K562 (cell line): ENCODE measurements around the gene CDC20B. TPM values are rescaled to one million over a fixed set of nuclear protein-coding genes. Genes with fewer than 3 reads are reported as not detected.

ENCODE experiments used
- ATAC-seq: fragments of 200-7000 bp; cut with Tn5 transposase; 3 replicates; pipeline ENCODE4 v1.9.1; 2020; ENCODE audit warnings: moderate library complexity
- BruUV-seq: library from RNA; stranded (reverse); fragments of 400-500 nt; replicated peaks from 2 replicates; lab custom pipeline; 2021; lab: Mats Ljungman, UMichigan
- CTCF ChIA-PET: fragments of 300-600 bp; formaldehyde crosslinking; extraction: SDS; loops from one replicate; lab custom pipeline; 2021; ENCODE audit warnings: low intra/inter-chr PET ratio; lab: Yijun Ruan, JAX
- POLR2A ChIA-PET: fragments of 300-600, 350-650 bp; sonication (Branson Sonifier 250); formaldehyde crosslinking; extraction: SDS; loops from one replicate; lab custom pipeline; 2021; ENCODE audit warnings: antibody characterized with exemption, inconsistent platforms; lab: Yijun Ruan, JAX
- DNase-seq, 4 experiments: peaks; one replicate each; pipeline versions ENCODE4 v3.0.0 to v3.0.0-alpha.2; 2011 to 2018; ENCODE audit warnings: low spot score in 3 of 4, mixed read lengths in 3 of 4; ENCODE audit errors: extremely low read depth in 1 of 4
- FAIRE-seq: peaks from 2 replicates; lab custom pipeline; 2011; peaks lifted over from hg19 to GRCh38; lab: Jason Lieb, UNC
- H2AFZ ChIP-seq: 2 replicates; pipeline ENCODE4 v1.6.0; 2011; ENCODE audit warnings: low read depth, low read length, control low read depth, inconsistent platforms
- H3K27ac ChIP-seq: fragments of 200-600 bp; 3 replicates; pipeline ENCODE4 v1.8.0; 2011; ENCODE audit warnings: low read depth, mild to moderate bottlenecking, control low read depth, inconsistent platforms, low read length, moderate library complexity, mixed read lengths; ENCODE audit errors: extremely low read depth
- H3K27me3 ChIP-seq, 2 experiments: fragments of 300-600 bp in 1 of 2; 2 replicates in 1 of 2; 3 replicates in 1 of 2; pipeline versions ENCODE4 v1.6.0 to v1.8.0; 2011; ENCODE audit warnings: inconsistent platforms in 2 of 2, low read length in 2 of 2, mild to moderate bottlenecking in 1 of 2, mixed read lengths in 1 of 2, moderate library complexity in 1 of 2; ENCODE audit not compliant: control insufficient read depth in 2 of 2, insufficient read depth in 2 of 2
- H3K36me3 ChIP-seq: fragments of 300-600 bp; 3 replicates; pipeline ENCODE4 v1.8.0; 2011; ENCODE audit warnings: mild to moderate bottlenecking, low read length, inconsistent platforms; ENCODE audit not compliant: control insufficient read depth, insufficient read depth
- H3K4me1 ChIP-seq, 2 experiments: fragments of 200-600 bp in 1 of 2; replicated peaks in 1 of 2; 2 replicates in 1 of 2; 3 replicates in 1 of 2; pipeline versions ENCODE4 v1.5.1 to v1.8.0; 2011; ENCODE audit warnings: inconsistent platforms in 2 of 2, low read length in 2 of 2, mild to moderate bottlenecking in 1 of 2, mixed read lengths in 1 of 2, moderate library complexity in 1 of 2; ENCODE audit not compliant: control insufficient read depth in 2 of 2, insufficient read depth in 2 of 2
- H3K4me2 ChIP-seq: 2 replicates; pipeline ENCODE4 v1.6.1; 2011; ENCODE audit warnings: low read length, control low read depth, inconsistent platforms, mixed read lengths; ENCODE audit not compliant: insufficient read depth
- H3K4me3 ChIP-seq: fragments of 200-600 bp; sonication (generic), shearing (Covaris generic); 2 replicates; pipeline ENCODE4 v1.5.1; 2016; ENCODE audit warnings: control low read depth, inconsistent platforms
- H3K79me2 ChIP-seq: fragments of 200-600 bp; 3 replicates; pipeline ENCODE4 v1.8.0; 2011; ENCODE audit warnings: low read length, inconsistent platforms; ENCODE audit not compliant: control insufficient read depth, insufficient read depth
- H3K9ac ChIP-seq, 2 experiments: 2 replicates each; pipeline versions ENCODE4 v1.6.0 to v1.6.1; 2011; ENCODE audit warnings: low read depth in 2 of 2, low read length in 2 of 2, control low read depth in 1 of 2, inconsistent platforms in 1 of 2, mild to moderate bottlenecking in 1 of 2, mixed read lengths in 1 of 2; ENCODE audit not compliant: insufficient read depth in 1 of 2
- H3K9me1 ChIP-seq: one replicate; pipeline ENCODE4 v1.6.0; 2011; ENCODE audit warnings: inconsistent platforms, mild to moderate bottlenecking, low read length, moderate library complexity; ENCODE audit not compliant: control insufficient read depth, insufficient read depth
- H3K9me3 ChIP-seq: replicated peaks from 2 replicates; pipeline ENCODE4 v1.5.1; 2011; ENCODE audit warnings: low read depth, low read length, inconsistent platforms; ENCODE audit not compliant: control insufficient read depth, insufficient read depth
- H4K20me1 ChIP-seq: replicated peaks from 2 replicates; pipeline ENCODE4 v1.6.1; 2011; ENCODE audit warnings: low read length, inconsistent platforms, mixed read lengths; ENCODE audit not compliant: control insufficient read depth, insufficient read depth
- BCL6 ChIP-seq: fragments of 250-450 bp; sonication (Bioruptor Pico); IDR thresholded peaks from 2 replicates; pipeline ENCODE4 v1.4.0; 2020
- CREB5 ChIP-seq: fragments of 250-450 bp; sonication (Bioruptor Pico); IDR thresholded peaks from 2 replicates; pipeline ENCODE4 v1.5.0; 2020; ENCODE audit warnings: mild to moderate bottlenecking
- E2F3 ChIP-seq: fragments of 250-450 bp; sonication (Bioruptor Pico); IDR thresholded peaks from 2 replicates; pipeline ENCODE4 v1.4.0; 2020; ENCODE audit warnings: mild to moderate bottlenecking
- KLF6 ChIP-seq: fragments of 250-450 bp; sonication (Bioruptor Pico); IDR thresholded peaks from 2 replicates; pipeline ENCODE4 v1.4.0; 2020; ENCODE audit warnings: mild to moderate bottlenecking, moderate library complexity, borderline replicate concordance
- POU5F1 ChIP-seq: fragments of 150-350 bp; IDR thresholded peaks from 2 replicates; pipeline ENCODE4 v1.6.1; 2014; ENCODE audit warnings: borderline replicate concordance, low read length, low read depth, mild to moderate bottlenecking; ENCODE audit not compliant: partially characterized antibody
- STAT6 ChIP-seq: sonication (generic); formaldehyde crosslinking; IDR thresholded peaks from 2 replicates; pipeline ENCODE4 v1.8.1; 2023; ENCODE audit warnings: mild to moderate bottlenecking, missing genetic modification reagents
- YY1 ChIP-seq, 3 experiments: IDR thresholded peaks; 2 replicates each; pipeline ENCODE4 v1.6.1; 2011; ENCODE audit warnings: low read length in 2 of 3, mild to moderate bottlenecking in 2 of 3, moderate library complexity in 2 of 3, borderline replicate concordance in 1 of 3, control low read depth in 1 of 3, low read depth in 1 of 3; ENCODE audit not compliant: insufficient read depth in 3 of 3, insufficient replicate concordance in 2 of 3, control insufficient read depth in 1 of 3, insufficient read length in 1 of 3; ENCODE audit errors: extremely low read depth in 1 of 3
- ZNF407 ChIP-seq: fragments of 450-650 bp; IDR thresholded peaks from 2 replicates; pipeline ENCODE4 v1.6.1; 2016; ENCODE audit warnings: low read depth
- ZNF830 ChIP-seq: fragments of 250-450 bp; sonication (Bioruptor Pico); IDR thresholded peaks from 2 replicates; pipeline ENCODE4 v1.5.0; 2021; ENCODE audit warnings: mild to moderate bottlenecking
- WGBS: fragments of 100-300 bp; shearing (Covaris generic); methylation state at CpG from one replicate; pipeline ENCODE4 v1.1.6; 2016; ENCODE audit warnings: low coverage, mixed read lengths; ENCODE audit not compliant: insufficient coverage; ENCODE audit errors: missing lambda C conversion rate; 5-methylcytosine and 5-hydroxymethylcytosine counted together
- in situ Hi-C: fragments of 300-500 bp; cut with MboI; formaldehyde crosslinking; loops from 4 replicates; pipeline ENCODE4 v1.15.0; 2018; ENCODE audit warnings: inconsistent platforms, mixed read lengths
- intact Hi-C: fragments of 100-400 bp; cut with micrococcal nuclease; formaldehyde crosslinking; loops from 2 replicates; pipeline ENCODE4 v1.14.2; 2022
- polyA plus RNA-seq, 8 experiments: library from polyadenylated mRNA; depleted of rRNA in 4 of 8; stranded (reverse) in 5 of 8; unstranded in 3 of 8; fragments of >200 nt; fragmentation: Nextera tagmentation in 2 of 8; fragmentation: Illumina TruSeq in 1 of 8; extraction: Ambion mirVana in 2 of 8; extraction: Trizol in 1 of 8; gene quantifications; 2 replicates each; pipeline versions ENCODE4 v1.2.1 to v1.2.3, GENCODE V29; 2011 to 2014; ENCODE audit warnings: inconsistent platforms in 1 of 8, missing spikeins in 1 of 8
- total RNA-seq, 7 experiments: library from RNA; depleted of rRNA in 6 of 7; stranded (reverse); fragments of >200 nt in 6 of 7; fragmentation: Illumina TruSeq in 2 of 7; extraction: Trizol in 2 of 7; gene quantifications; 2 replicates each; pipeline versions ENCODE4 v1.2.1 to v1.2.3, GENCODE V29; 2011 to 2021; ENCODE audit warnings: low replicate concordance in 1 of 7

CDC20B gene
- total and polyA plus RNA-seq, 9 of the 15 experiments (the other 6 are each of a cell fraction or from before 2014, with no cell fraction given): 0.04 TPM; not detected in 8

- POLR2A ChIA-PET: no interaction called here
- in situ Hi-C loops: no loop called here
- TF ChIP-seq ZNF830 (CRISPR knock-in tag): no peak
- TF ChIP-seq POU5F1: no peak
- TF ChIP-seq BCL6 (CRISPR knock-in tag): no peak
- TF ChIP-seq KLF6 (CRISPR knock-in tag): no peak
- no peak for TF ChIP-seq YY1 (IDR thresholded peaks at IDR 0.05; ENCODE audit: borderline replicate concordance in 1 of 3, control insufficient read depth in 1 of 3, extremely low read depth in 1 of 3, insufficient read depth in 3 of 3, insufficient read length in 1 of 3, insufficient replicate concordance in 2 of 3, low read depth in 1 of 3, low read length in 2 of 3)
- TF ChIP-seq E2F3 (CRISPR knock-in tag): no peak
- TF ChIP-seq STAT6 (CRISPR knock-in tag): no peak
- TF ChIP-seq ZNF407: no peak
- no peak for TF ChIP-seq CREB5 (CRISPR knock-in tag)
These were observed 49.6 kb downstream of the CDC20B start for GRCh38 chr5:55123365-55123764.

More at GRCh38 chr5:55123365-55123764, 49.6 kb downstream of the CDC20B start:
- H3K27me3 ChIP-seq: no peaks in the 10 kb centered on the region; a peak in 1 of 5 replicates
- no TSS peak for BruUV-seq
- H4K20me1 ChIP-seq: no peaks in the 10 kb centered on the region
- no peak overlapping the region for H3K27ac ChIP-seq
- no peaks in the 10 kb centered on the region for H3K79me2 ChIP-seq
- WGBS: 0% methylated on average over 3 of the region's 3 CpGs
- CTCF ChIA-PET: no interaction called here
- H3K4me1 ChIP-seq: no peaks in the 10 kb centered on the region
- no peaks in the 10 kb centered on the region for H3K9me1 ChIP-seq
- no peaks in the 10 kb centered on the region for H3K36me3 ChIP-seq
- ATAC-seq: no peak
- FAIRE-seq: no peak
- H3K4me3 ChIP-seq: no peak overlapping the region
- no peak overlapping the region for H2AFZ ChIP-seq
- intact Hi-C loops: no loop called here
- no peaks in the 10 kb centered on the region for H3K9me3 ChIP-seq
- DNase-seq: no peak
- H3K9ac ChIP-seq: no peak overlapping the region
- no peak overlapping the region for H3K4me2 ChIP-seq
